Kidney (tissue), 14 donors: ENCODE results near the gene FAM83B. TPM values are rescaled to one million over a fixed set of nuclear protein-coding genes. Genes with fewer than 3 reads are reported as not detected.
"Not testable (repeated sequence)": the region's sequence is repeated elsewhere in the genome, so short reads cannot be mapped to it uniquely, and the experiment has no call there.

Source experiments
- DNase-seq, 5 donors: peaks; one replicate each; pipeline ENCODE4 v3.0.0-alpha.2; 2013 to 2020
- FAIRE-seq: peaks from 2 replicates; lab custom pipeline; 2012; peaks lifted over from hg19 to GRCh38; lab: Jason Lieb, UNC
- H3K27ac ChIP-seq, 2 donors: one replicate each; pipeline ENCODE4 v1.7.0; 2013; ENCODE audit warnings: low read depth in 2 of 2, low read length in 2 of 2, inconsistent platforms in 1 of 2
- H3K27me3 ChIP-seq: one replicate; pipeline ENCODE4 v1.7.1; 2013; ENCODE audit warnings: low read length, inconsistent platforms; ENCODE audit not compliant: control insufficient read depth, insufficient read depth
- H3K36me3 ChIP-seq, 3 donors: one replicate each; pipeline versions ENCODE4 v1.7.0 to v1.7.1; 2013; ENCODE audit warnings: low read length in 3 of 3, control low read depth in 1 of 3, inconsistent platforms in 1 of 3; ENCODE audit not compliant: insufficient read depth in 3 of 3, control insufficient read depth in 2 of 3
- H3K4me1 ChIP-seq, 3 donors: one replicate each; pipeline versions ENCODE4 v1.7.0 to v1.7.1; 2013; ENCODE audit warnings: low read length in 3 of 3, inconsistent platforms in 1 of 3, low read depth in 1 of 3; ENCODE audit not compliant: control insufficient read depth in 2 of 3, insufficient read depth in 2 of 3
- H3K4me3 ChIP-seq, 3 donors: one replicate each; pipeline versions ENCODE4 v1.7.0 to v1.8.1; 2013; ENCODE audit warnings: low read length in 3 of 3, control low read depth in 1 of 3, inconsistent platforms in 1 of 3
- H3K9ac ChIP-seq, 3 donors: one replicate each; pipeline versions ENCODE4 v1.7.0 to v1.7.1; 2013; ENCODE audit warnings: low read length in 3 of 3, control low read depth in 1 of 3, inconsistent platforms in 1 of 3
- H3K9me3 ChIP-seq, 3 donors: one replicate each; pipeline versions ENCODE4 v1.7.0 to v1.7.1; 2013; ENCODE audit warnings: low read length in 3 of 3, control low read depth in 1 of 3, inconsistent platforms in 1 of 3; ENCODE audit not compliant: control insufficient read depth in 2 of 3, insufficient read depth in 1 of 3
- intact Hi-C: fragments of 100-400 bp; cut with DNase I; formaldehyde crosslinking; loops from one replicate; pipeline ENCODE4 v1.11.1; 2022
- polyA plus RNA-seq: library from polyadenylated mRNA; stranded (reverse); fragments of 350-450 nt; fragmentation: Illumina TruSeq; extraction: RNeasy Lipid Tissue Mini Kit (QIAGEN cat#74804); gene quantifications from one replicate; pipeline ENCODE4 v1.2.3, GENCODE V29; 2014; ENCODE audit warnings: low read depth, low replicate concordance; ENCODE audit not compliant: insufficient read depth
- total RNA-seq: library from RNA; stranded (reverse); fragmentation: NEBNext Ultra II Directional; extraction: Animal tissue kit (Norgen Biotek cat#: 25700); gene quantifications from one replicate; pipeline ENCODE4 v1.2.1, GENCODE V29; 2021
- TF ChIP-seq, protein P1 (sequence below): IDR thresholded peaks from 3 replicates; pipeline ENCODE4 v1.5.1; 2012; ENCODE audit warnings: mild to moderate bottlenecking, moderate library complexity, borderline replicate concordance; ENCODE audit not compliant: insufficient read depth; ENCODE audit errors: extremely low read depth
- donor health status: control.
- donor health status: control.
- donor health status: control.
- donor health status: control.
- donor health status: control.
- donor health status: DM: yes; HTN: yes; CAD: no.
- donor health status: Normal renal cell carcinoma (clear cell type).

The FAM83B gene
- total and polyA plus RNA-seq, 2 donors from 2014 or later, result 0.77 to 12.7 TPM

DNA sequence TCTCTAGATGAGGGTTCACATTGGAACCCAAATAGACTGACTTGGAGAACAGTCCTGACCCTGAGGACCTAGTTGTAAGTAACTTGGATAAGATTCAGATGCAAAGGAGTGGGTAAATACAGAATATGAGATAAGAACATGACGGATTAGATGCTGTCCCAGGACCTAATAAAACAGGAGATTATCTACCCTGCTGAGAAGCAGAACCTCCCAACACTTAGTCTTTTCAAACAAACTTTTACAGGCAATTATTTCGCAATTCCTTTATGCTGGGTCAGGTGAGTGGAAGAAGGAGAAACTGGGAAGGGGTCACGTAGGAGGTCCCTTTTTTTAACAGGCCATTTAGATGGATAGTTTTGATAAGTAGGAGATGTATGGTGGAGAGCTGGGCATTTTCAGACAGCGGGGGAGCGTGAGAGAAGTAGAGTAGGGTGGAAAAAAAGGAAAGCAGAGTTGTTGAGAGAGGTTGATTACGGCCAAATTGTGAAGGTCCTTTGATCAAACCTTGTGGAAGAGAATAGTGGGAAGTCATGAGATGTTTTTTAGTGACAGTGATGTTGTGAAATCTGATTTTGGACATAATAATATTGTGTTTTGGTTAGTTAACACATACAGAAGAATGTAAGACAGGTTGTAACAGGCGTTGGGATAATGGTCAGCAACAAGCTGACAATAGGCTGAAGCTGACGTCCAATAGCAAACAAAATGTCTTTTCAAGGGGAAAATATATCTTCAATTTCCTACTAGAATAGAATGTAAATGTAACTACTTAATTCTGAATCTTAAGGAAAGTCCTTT lies 32.8 kb downstream of the FAM83B start:
- no peak overlapping the region for H3K9ac ChIP-seq
- DNase-seq, result no peak
- H3K27me3 ChIP-seq, result no peaks in the 10 kb centered on the region
- no peak overlapping the region for H3K27ac ChIP-seq
- no peaks in the 10 kb centered on the region for H3K36me3 ChIP-seq
- H3K4me1 ChIP-seq, result peaks cover 0 to 6% (median 0%) of the 10 kb centered on the region in 3 donors
- intact Hi-C loops, result no loop called here
- H3K4me3 ChIP-seq, result no peak overlapping the region
- FAIRE-seq, result no peak
- H3K9me3 ChIP-seq, result no peaks in the 10 kb centered on the region
- TF ChIP-seq, protein P1, sequence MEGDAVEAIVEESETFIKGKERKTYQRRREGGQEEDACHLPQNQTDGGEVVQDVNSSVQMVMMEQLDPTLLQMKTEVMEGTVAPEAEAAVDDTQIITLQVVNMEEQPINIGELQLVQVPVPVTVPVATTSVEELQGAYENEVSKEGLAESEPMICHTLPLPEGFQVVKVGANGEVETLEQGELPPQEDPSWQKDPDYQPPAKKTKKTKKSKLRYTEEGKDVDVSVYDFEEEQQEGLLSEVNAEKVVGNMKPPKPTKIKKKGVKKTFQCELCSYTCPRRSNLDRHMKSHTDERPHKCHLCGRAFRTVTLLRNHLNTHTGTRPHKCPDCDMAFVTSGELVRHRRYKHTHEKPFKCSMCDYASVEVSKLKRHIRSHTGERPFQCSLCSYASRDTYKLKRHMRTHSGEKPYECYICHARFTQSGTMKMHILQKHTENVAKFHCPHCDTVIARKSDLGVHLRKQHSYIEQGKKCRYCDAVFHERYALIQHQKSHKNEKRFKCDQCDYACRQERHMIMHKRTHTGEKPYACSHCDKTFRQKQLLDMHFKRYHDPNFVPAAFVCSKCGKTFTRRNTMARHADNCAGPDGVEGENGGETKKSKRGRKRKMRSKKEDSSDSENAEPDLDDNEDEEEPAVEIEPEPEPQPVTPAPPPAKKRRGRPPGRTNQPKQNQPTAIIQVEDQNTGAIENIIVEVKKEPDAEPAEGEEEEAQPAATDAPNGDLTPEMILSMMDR, result no peak

DNA sequence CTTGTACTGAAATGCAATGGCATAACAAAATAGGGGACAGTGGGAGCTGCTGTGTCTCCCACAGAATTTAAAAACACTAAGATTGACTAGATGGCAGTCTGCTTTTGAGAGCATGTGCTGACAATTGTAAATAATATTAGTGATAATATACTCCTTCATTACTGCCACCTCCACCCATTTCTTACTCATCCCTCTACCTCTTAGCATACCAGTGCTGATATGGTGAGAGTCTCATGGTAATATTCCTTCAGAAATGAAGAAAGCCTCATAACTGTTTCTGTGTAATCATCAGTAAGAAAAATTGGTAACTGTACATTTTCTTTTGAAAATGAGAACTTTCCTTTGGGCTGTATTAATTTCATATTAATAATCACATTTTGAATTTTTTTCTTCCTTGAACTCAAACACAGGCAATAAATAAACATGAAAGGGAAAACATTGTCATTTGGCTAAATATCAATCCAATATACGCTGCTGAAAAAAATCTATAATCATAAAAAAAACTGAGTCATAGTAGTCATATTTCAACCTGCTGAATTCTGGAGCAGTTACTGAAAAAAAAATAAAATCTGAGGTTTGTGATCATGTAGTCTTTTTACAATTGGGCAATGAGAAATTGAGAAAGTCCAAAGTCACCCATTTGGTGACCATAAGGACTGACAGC lies 34.6 kb downstream of the FAM83B start:
- FAIRE-seq (no peak), DNase-seq (no peak)
- Histone ChIP-seq H3K4me3 (no peak overlapping the region), H3K9me3 (no peaks in the 10 kb centered on the region), H3K9ac (no peak overlapping the region), H3K4me1 (peaks cover 0 to 6% (median 0%) of the 10 kb centered on the region in 3 donors), H3K27ac (no peak overlapping the region), H3K27me3 (no peaks in the 10 kb centered on the region), H3K36me3 (no peaks in the 10 kb centered on the region)
- intact Hi-C loops, result no loop called here
- TF ChIP-seq, protein P1, result no peak

DNA sequence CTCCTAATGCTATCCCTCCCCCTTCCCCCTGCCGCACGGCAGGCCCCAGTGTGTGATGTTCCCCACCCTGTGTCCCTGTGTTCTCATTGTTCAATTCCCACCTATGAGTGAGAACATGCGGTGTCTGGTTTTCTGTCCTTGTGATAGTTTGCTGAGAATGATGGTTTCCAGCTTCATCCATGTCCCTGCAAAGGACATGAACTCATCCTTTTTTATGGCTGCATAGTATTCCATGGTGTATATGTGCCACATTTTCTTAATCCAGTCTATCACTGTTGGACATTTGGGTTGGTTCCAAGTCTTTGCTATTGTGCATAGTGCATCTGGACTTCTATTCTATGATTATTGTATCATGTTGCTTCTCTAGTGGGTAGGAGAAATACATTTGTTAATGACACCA lies 35.3 kb downstream of the FAM83B start:
- intact Hi-C loops, result not testable (repeated sequence)

DNA sequence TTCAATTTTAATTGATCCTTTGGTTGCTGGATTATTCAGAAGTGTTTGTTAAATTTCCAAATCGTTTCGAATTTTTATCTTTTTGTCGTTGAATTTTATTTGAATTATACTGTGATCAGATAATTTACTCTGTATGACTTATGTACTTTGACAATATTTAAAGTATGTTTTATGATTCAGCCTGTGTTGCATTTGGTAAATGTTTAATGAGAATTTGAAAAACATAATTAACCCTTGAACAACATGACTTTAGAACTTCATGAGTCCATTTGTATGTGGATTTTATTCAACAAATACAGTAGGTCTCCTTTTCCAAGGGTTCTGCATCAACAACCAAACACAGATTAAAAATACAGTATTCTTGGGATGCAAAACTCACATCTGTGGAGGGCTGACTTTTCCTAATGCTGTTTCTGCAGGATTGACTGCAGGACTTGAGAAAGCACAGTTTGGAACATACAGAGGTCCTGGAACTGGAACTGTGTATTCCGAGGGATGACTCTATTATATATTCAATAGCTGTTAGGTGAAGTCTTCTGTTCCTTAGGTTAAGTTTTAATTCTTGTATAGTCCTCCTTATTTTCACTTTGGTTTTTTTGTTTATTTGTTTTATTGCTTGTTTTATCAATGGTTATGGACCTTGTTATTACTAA lies 40.5 kb downstream of the FAM83B start:
- Histone ChIP-seq H3K4me1 (no peaks in the 10 kb centered on the region), H3K4me3 (no peak overlapping the region), H3K27me3 (no peaks in the 10 kb centered on the region), H3K36me3 (no peaks in the 10 kb centered on the region), H3K9me3 (no peaks in the 10 kb centered on the region), H3K9ac (no peak overlapping the region), H3K27ac (no peak overlapping the region)
- no peak for DNase-seq
- intact Hi-C loops, result no loop called here
- FAIRE-seq, result no peak
- TF ChIP-seq, protein P1, result no peak

More for the DNA sequence above, 35.3 kb downstream of the FAM83B start:
- not testable (repeated sequence) for H3K36me3 ChIP-seq, FAIRE-seq, H3K9ac ChIP-seq, H3K27me3 ChIP-seq, DNase-seq, H3K4me1 ChIP-seq, H3K9me3 ChIP-seq, H3K4me3 ChIP-seq, H3K27ac ChIP-seq
